ENCODE data around the gene KY. TPM values are rescaled to one million over a fixed set of nuclear protein-coding genes. Genes with fewer than 3 reads are reported as not detected.
A peak's percentile ranks its signal among the peaks of the same experiment; 100 is the strongest.

The KY gene
- total and polyA plus RNA-seq, 2 of the 13 experiments (the other 11 are each of a cell fraction or from before 2014, with no cell fraction given) = not detected

DNA sequence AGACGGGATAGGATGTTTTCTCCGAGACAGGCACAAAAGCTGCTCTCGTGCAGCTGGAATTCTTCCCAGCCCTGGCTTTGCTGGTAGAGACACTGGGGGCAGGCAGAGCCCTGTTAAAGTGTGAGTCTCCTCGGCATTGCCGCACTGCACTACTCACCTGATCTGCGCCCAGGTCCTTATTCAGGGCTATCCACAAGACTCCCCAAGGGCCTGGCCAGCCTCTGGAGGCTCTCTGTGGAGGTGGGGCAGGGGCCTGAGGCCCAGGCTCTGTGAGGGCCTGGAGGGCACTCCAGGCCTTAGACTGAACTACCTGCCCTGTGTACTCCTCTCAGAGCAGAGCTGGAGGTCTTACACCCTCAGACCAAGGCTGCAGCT is 48.4 kb downstream of the KY start (continued):
- TF ChIP-seq, protein P1, sequence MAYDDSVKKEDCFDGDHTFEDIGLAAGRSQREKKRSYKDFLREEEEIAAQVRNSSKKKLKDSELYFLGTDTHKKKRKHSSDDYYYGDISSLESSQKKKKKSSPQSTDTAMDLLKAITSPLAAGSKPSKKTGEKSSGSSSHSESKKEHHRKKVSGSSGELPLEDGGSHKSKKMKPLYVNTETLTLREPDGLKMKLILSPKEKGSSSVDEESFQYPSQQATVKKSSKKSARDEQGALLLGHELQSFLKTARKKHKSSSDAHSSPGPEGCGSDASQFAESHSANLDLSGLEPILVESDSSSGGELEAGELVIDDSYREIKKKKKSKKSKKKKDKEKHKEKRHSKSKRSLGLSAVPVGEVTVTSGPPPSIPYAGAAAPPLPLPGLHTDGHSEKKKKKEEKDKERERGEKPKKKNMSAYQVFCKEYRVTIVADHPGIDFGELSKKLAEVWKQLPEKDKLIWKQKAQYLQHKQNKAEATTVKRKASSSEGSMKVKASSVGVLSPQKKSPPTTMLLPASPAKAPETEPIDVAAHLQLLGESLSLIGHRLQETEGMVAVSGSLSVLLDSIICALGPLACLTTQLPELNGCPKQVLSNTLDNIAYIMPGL (CRISPR knock-in tag; IDR thresholded peaks at IDR 0.05; ENCODE audit: borderline replicate concordance in 1 of 2, low read depth in 1 of 2) = no peak
- TF ChIP-seq, protein P2, sequence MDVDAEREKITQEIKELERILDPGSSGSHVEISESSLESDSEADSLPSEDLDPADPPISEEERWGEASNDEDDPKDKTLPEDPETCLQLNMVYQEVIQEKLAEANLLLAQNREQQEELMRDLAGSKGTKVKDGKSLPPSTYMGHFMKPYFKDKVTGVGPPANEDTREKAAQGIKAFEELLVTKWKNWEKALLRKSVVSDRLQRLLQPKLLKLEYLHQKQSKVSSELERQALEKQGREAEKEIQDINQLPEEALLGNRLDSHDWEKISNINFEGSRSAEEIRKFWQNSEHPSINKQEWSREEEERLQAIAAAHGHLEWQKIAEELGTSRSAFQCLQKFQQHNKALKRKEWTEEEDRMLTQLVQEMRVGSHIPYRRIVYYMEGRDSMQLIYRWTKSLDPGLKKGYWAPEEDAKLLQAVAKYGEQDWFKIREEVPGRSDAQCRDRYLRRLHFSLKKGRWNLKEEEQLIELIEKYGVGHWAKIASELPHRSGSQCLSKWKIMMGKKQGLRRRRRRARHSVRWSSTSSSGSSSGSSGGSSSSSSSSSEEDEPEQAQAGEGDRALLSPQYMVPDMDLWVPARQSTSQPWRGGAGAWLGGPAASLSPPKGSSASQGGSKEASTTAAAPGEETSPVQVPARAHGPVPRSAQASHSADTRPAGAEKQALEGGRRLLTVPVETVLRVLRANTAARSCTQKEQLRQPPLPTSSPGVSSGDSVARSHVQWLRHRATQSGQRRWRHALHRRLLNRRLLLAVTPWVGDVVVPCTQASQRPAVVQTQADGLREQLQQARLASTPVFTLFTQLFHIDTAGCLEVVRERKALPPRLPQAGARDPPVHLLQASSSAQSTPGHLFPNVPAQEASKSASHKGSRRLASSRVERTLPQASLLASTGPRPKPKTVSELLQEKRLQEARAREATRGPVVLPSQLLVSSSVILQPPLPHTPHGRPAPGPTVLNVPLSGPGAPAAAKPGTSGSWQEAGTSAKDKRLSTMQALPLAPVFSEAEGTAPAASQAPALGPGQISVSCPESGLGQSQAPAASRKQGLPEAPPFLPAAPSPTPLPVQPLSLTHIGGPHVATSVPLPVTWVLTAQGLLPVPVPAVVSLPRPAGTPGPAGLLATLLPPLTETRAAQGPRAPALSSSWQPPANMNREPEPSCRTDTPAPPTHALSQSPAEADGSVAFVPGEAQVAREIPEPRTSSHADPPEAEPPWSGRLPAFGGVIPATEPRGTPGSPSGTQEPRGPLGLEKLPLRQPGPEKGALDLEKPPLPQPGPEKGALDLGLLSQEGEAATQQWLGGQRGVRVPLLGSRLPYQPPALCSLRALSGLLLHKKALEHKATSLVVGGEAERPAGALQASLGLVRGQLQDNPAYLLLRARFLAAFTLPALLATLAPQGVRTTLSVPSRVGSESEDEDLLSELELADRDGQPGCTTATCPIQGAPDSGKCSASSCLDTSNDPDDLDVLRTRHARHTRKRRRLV (CRISPR knock-in tag; IDR thresholded peaks at IDR 0.05) = no peak

DNA sequence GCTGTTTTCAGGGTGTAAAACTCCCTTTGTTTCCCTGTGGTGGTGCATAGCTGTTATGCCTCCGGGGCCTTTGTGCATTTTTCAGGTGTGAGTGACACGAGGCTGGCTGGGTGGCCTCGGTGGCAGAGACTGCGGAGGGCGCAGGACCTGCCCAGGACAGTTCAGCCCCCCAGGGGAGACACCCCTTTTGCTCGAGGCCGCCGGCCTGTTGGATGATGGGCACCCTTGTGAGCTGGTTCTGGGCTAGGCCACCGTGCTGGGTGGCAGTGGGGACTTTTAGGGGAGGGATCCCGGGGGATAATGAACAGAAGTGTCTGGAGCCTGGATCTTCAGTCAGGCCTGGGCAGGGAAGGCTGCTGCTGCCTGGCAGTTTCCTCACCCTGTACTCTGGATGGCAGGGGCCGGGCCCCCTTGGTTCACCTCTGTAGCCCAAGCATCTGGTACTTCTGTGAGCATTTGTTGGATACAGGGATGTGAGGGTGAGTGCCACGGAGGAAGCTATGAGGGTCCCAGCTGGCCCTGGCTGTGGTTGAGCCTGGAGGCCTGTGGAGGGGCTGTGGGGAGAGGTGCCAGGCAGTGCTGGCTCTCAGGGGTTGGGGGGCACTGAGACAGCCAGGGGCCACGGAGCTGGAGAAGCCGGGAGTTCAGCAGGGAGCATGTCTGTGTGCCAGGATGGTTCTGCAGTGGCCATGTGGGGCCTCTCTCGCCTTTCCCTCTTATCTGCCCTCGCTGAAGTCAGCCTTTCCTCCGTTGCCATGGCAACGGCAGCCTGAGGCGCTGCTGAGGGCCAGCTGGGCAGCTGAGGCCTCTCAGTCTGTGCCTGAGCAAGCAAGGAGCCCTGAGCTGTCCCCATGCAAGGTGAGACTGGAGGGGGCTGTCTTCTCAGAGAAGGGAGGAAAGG is 49.0 kb downstream of the KY start:
- H2AFZ ChIP-seq (ENCODE audit: low read length) = no peak overlapping the region
- TF ChIP-seq NFE2L2 (IDR thresholded peaks at IDR 0.05; ENCODE audit: low read length) (no peak), ZNF629 (CRISPR knock-in tag; conservative IDR thresholded peaks at IDR 0.05) (no peak), RFX1 (IDR thresholded peaks at IDR 0.05) (peak; percentile 34; the same call in 1 of the 2 replicates), CERS6 (CRISPR knock-in tag; IDR thresholded peaks at IDR 0.05) (no peak)
- TF ChIP-seq, protein P3, sequence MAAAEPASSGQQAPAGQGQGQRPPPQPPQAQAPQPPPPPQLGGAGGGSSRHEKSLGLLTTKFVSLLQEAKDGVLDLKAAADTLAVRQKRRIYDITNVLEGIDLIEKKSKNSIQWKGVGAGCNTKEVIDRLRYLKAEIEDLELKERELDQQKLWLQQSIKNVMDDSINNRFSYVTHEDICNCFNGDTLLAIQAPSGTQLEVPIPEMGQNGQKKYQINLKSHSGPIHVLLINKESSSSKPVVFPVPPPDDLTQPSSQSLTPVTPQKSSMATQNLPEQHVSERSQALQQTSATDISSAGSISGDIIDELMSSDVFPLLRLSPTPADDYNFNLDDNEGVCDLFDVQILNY (CRISPR knock-in tag; conservative IDR thresholded peaks at IDR 0.05) = no peak
- H4K20me1 ChIP-seq (ENCODE audit: insufficient read depth, low read length) = no peaks in the 10 kb centered on the region
- H3K27ac ChIP-seq (ENCODE audit: extremely low read length, insufficient read depth, low read length) = no peak overlapping the region
- BruUV-seq (replicated peaks) = no TSS peak
- H3K27me3 ChIP-seq (ENCODE audit: control insufficient read depth in 1 of 2, insufficient read depth in 2 of 2, low read length in 2 of 2) = peaks cover 1 to 48% of the 10 kb centered on the region in 2 experiments; a peak in 2 of 5 replicates
- H3K4me3 ChIP-seq (replicated peaks in 1 of 3; ENCODE audit: insufficient read depth in 1 of 3, low read depth in 2 of 3, low read length in 3 of 3) = no peak overlapping the region
- no peaks in the 10 kb centered on the region for H3K36me3 ChIP-seq (replicated peaks in 1 of 2; ENCODE audit: control insufficient read depth in 1 of 2, insufficient read depth in 2 of 2, low read length in 2 of 2)
- H3K4me1 ChIP-seq (ENCODE audit: insufficient read depth, low read length) = no peaks in the 10 kb centered on the region
- POLR2A ChIA-PET = no interaction called here
- in situ Hi-C loops (cut with HindIII; ENCODE audit: extremely low pct_ligation_motif_present, low pct_unique_long_range_greater_than_20kb) = loop anchor here (5.0 to 25.0 kb wide), 4 partner anchors 41 to 1286 kb away; no protein-coding TSS in a partner anchor
- ATAC-seq (no peak), FAIRE-seq (no peak), DNase-seq (ENCODE audit: low spot score) (no peak)
- CTCF ChIA-PET (ENCODE audit: low intra/inter-chr PET ratio, low total read pairs) = interaction anchor here (1.5 to 1.9 kb wide), 3 partner anchors 39 to 1293 kb away, joined by 4 to 14 read pairs (median 6); no protein-coding TSS in a partner anchor
- no peaks in the 10 kb centered on the region for H3K9me3 ChIP-seq (ENCODE audit: low read length)
- H3K4me2 ChIP-seq (ENCODE audit: low read depth, low read length) = no peak overlapping the region
- 9% methylated on average over 6 of the region's 19 CpGs for WGBS (ENCODE audit: low lambda C conversion rate)
- intact Hi-C loops (cut with micrococcal nuclease; ENCODE audit: unreplicated experiment) = loop anchor here (1.0 to 5.0 kb wide), 3 partner anchors 40 to 1296 kb away; no protein-coding TSS in a partner anchor
- no peaks in the 10 kb centered on the region for H3K79me2 ChIP-seq (ENCODE audit: insufficient read depth, low read length)
- H3K9ac ChIP-seq (ENCODE audit: insufficient read depth, low read depth, low read length) = no peak overlapping the region
